HEK293 (cell line): ENCODE measurements around the gene TMED1.
A peak's percentile ranks its signal among the peaks of the same experiment; 100 is the strongest.

Experiments
- CTCF ChIA-PET: fragments of 350-600 bp; formaldehyde crosslinking; extraction: SDS; loops from one replicate; lab custom pipeline; 2021; ENCODE audit warnings: antibody characterized with exemption; lab: Yijun Ruan, JAX
- POLR2A ChIA-PET: fragments of 300-600 bp; formaldehyde crosslinking; extraction: SDS; loops from one replicate; lab custom pipeline; 2020; ENCODE audit warnings: antibody characterized with exemption, inconsistent platforms; lab: Yijun Ruan, JAX
- H3K27ac ChIP-seq: fragments of 200-500 bp; sonication (Bioruptor generic); 2 replicates; pipeline ENCODE4 v1.5.1; 2014; ENCODE audit warnings: low read depth, low read length, control low read depth, inconsistent platforms; ENCODE audit errors: extremely low read depth
- H3K36me3 ChIP-seq, 2 experiments: fragments of 200-500 bp in 1 of 2; sonication (Bioruptor generic) in 1 of 2; 1 replicate in 1 of 2; 2 replicates in 1 of 2; pipeline ENCODE4 v1.5.1; 2014 to 2017; ENCODE audit warnings: inconsistent platforms in 2 of 2, low read length in 2 of 2; ENCODE audit not compliant: control insufficient read depth in 2 of 2, insufficient read depth in 1 of 2
- H3K4me1 ChIP-seq: fragments of 200-500 bp; sonication (Bioruptor generic); 2 replicates; pipeline ENCODE4 v1.5.1; 2014; ENCODE audit warnings: mild to moderate bottlenecking, low read length, inconsistent platforms; ENCODE audit not compliant: control insufficient read depth, insufficient read depth
- H3K4me3 ChIP-seq: 2 replicates; pipeline ENCODE4 v1.5.1; 2011; ENCODE audit warnings: low read depth, mild to moderate bottlenecking, control low read depth, low read length, moderate library complexity
- H3K9me3 ChIP-seq: fragments of 200-500 bp; sonication (Bioruptor generic); 2 replicates; pipeline ENCODE4 v1.5.1; 2014; ENCODE audit warnings: low read depth, low read length, inconsistent platforms; ENCODE audit not compliant: control insufficient read depth, insufficient read depth
- HOXD13 ChIP-seq: sonication (generic); formaldehyde crosslinking; IDR thresholded peaks from 2 replicates; pipeline ENCODE4 v1.8.0; 2022; ENCODE audit warnings: missing genetic modification reagents, borderline replicate concordance
- KLF10 ChIP-seq: fragments of 450-650 bp; IDR thresholded peaks from 2 replicates; pipeline ENCODE4 v1.5.1; 2018; ENCODE audit warnings: missing biosample characterization, mild to moderate bottlenecking, missing genetic modification characterization
- OVOL3 ChIP-seq: fragments of 450-650 bp; formaldehyde crosslinking; IDR thresholded peaks from 2 replicates; pipeline ENCODE4 v1.5.1; 2016; ENCODE audit warnings: missing biosample characterization, missing genetic modification characterization
- WT1 ChIP-seq: fragments of 450-650 bp; formaldehyde crosslinking; IDR thresholded peaks from 2 replicates; pipeline ENCODE4 v1.5.1; 2016; ENCODE audit warnings: missing biosample characterization, missing genetic modification characterization
- ZEB2 ChIP-seq: fragments of 450-650 bp; formaldehyde crosslinking; IDR thresholded peaks from 2 replicates; pipeline ENCODE4 v1.5.1; 2016; ENCODE audit warnings: missing biosample characterization, missing genetic modification characterization
- ZNF121 ChIP-seq: fragments of 450-650 bp; formaldehyde crosslinking; IDR thresholded peaks from 2 replicates; pipeline ENCODE4 v1.5.1; 2016; ENCODE audit warnings: missing biosample characterization, missing genetic modification characterization
- ZNF140 ChIP-seq: fragments of 450-650 bp; formaldehyde crosslinking; IDR thresholded peaks from 2 replicates; pipeline ENCODE4 v1.5.1; 2016; ENCODE audit warnings: missing biosample characterization, missing genetic modification characterization
- ZNF169 ChIP-seq: fragments of 450-650 bp; formaldehyde crosslinking; IDR thresholded peaks from 2 replicates; pipeline ENCODE4 v1.5.1; 2016; ENCODE audit warnings: missing biosample characterization, missing genetic modification characterization
- ZNF2 ChIP-seq: fragments of 450-650 bp; formaldehyde crosslinking; IDR thresholded peaks from 2 replicates; pipeline ENCODE4 v1.5.1; 2016; ENCODE audit warnings: missing biosample characterization, missing genetic modification characterization
- ZNF391 ChIP-seq: fragments of 450-650 bp; formaldehyde crosslinking; IDR thresholded peaks from 2 replicates; pipeline ENCODE4 v1.5.1; 2016; ENCODE audit warnings: low read depth, missing biosample characterization, missing genetic modification characterization, borderline replicate concordance
- ZNF571 ChIP-seq: fragments of 450-650 bp; formaldehyde crosslinking; IDR thresholded peaks from 2 replicates; pipeline ENCODE4 v1.5.0; 2017; ENCODE audit warnings: missing biosample characterization, missing genetic modification characterization
- ZNF623 ChIP-seq: fragments of 450-650 bp; formaldehyde crosslinking; IDR thresholded peaks from 2 replicates; pipeline ENCODE4 v1.5.1; 2016; ENCODE audit warnings: missing biosample characterization, missing genetic modification characterization
- ZNF707 ChIP-seq: fragments of 450-650 bp; formaldehyde crosslinking; IDR thresholded peaks from 2 replicates; pipeline ENCODE4 v1.5.1; 2016; ENCODE audit warnings: missing biosample characterization, missing genetic modification characterization
- TF ChIP-seq, protein P1 (sequence below): fragments of 450-650 bp; formaldehyde crosslinking; IDR thresholded peaks from 2 replicates; pipeline ENCODE4 v1.5.1; 2016; ENCODE audit warnings: missing biosample characterization, missing genetic modification characterization, borderline replicate concordance
- TF ChIP-seq, protein P2 (sequence below): fragments of 450-650 bp; formaldehyde crosslinking; IDR thresholded peaks from 2 replicates; pipeline ENCODE4 v1.5.1; 2016; ENCODE audit warnings: missing biosample characterization, missing genetic modification characterization
- TF ChIP-seq, protein P3 (sequence below): fragments of 450-650 bp; formaldehyde crosslinking; IDR thresholded peaks from 2 replicates; pipeline ENCODE4 v1.5.1; 2016; ENCODE audit warnings: missing biosample characterization, missing genetic modification characterization
- TF ChIP-seq, protein P4 (sequence below): fragments of 450-650 bp; formaldehyde crosslinking; IDR thresholded peaks from 2 replicates; pipeline ENCODE4; 2016; ENCODE audit warnings: missing biosample characterization, missing genetic modification characterization
- TF ChIP-seq, protein P5 (sequence below): fragments of 450-650 bp; formaldehyde crosslinking; IDR thresholded peaks from 2 replicates; pipeline ENCODE4 v1.5.1; 2016; ENCODE audit warnings: missing biosample characterization, missing genetic modification characterization

Gene TMED1

DNA sequence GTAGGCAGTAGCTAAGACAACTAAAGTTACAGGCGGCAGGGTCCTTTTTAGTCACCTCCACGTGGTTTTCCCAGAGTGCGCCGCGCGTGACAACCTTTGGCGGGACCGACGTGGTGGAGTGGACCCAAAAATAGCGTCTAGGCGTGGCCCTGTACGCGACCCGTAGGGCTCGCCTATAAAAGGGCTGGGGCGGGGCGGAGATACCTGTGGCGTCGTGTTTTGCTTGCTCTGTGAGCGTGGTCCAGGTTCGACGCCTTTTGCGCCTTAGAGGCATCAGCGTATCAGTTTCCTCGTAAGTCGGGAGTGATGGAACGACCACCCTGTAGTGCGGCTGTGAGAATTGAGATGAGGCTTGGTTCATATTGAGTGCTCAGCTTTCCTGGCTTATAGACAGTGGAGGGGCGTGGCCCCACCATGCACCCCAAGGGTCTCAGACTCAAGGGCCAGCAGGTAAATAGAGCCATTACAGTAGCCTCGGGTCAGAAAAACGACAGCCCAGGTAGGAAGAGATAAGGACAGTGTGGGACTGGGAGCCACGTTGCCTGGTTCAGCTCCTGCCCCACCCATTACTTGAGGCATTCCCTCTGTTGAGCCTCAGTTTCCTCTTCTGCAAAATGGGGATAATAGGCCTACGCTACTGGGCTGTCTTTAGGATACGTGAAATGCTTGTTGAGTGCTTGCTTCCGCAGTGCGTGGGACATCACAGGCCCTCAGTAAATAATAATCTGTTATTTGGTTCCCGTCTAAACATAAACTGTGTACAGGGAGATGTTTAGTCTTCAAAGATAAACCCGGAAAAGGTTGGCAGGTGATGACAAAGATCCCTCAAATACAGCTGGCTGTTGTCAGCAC is 693 bp upstream of the TMED1 start (continued):
- TF ChIP-seq, protein P1, sequence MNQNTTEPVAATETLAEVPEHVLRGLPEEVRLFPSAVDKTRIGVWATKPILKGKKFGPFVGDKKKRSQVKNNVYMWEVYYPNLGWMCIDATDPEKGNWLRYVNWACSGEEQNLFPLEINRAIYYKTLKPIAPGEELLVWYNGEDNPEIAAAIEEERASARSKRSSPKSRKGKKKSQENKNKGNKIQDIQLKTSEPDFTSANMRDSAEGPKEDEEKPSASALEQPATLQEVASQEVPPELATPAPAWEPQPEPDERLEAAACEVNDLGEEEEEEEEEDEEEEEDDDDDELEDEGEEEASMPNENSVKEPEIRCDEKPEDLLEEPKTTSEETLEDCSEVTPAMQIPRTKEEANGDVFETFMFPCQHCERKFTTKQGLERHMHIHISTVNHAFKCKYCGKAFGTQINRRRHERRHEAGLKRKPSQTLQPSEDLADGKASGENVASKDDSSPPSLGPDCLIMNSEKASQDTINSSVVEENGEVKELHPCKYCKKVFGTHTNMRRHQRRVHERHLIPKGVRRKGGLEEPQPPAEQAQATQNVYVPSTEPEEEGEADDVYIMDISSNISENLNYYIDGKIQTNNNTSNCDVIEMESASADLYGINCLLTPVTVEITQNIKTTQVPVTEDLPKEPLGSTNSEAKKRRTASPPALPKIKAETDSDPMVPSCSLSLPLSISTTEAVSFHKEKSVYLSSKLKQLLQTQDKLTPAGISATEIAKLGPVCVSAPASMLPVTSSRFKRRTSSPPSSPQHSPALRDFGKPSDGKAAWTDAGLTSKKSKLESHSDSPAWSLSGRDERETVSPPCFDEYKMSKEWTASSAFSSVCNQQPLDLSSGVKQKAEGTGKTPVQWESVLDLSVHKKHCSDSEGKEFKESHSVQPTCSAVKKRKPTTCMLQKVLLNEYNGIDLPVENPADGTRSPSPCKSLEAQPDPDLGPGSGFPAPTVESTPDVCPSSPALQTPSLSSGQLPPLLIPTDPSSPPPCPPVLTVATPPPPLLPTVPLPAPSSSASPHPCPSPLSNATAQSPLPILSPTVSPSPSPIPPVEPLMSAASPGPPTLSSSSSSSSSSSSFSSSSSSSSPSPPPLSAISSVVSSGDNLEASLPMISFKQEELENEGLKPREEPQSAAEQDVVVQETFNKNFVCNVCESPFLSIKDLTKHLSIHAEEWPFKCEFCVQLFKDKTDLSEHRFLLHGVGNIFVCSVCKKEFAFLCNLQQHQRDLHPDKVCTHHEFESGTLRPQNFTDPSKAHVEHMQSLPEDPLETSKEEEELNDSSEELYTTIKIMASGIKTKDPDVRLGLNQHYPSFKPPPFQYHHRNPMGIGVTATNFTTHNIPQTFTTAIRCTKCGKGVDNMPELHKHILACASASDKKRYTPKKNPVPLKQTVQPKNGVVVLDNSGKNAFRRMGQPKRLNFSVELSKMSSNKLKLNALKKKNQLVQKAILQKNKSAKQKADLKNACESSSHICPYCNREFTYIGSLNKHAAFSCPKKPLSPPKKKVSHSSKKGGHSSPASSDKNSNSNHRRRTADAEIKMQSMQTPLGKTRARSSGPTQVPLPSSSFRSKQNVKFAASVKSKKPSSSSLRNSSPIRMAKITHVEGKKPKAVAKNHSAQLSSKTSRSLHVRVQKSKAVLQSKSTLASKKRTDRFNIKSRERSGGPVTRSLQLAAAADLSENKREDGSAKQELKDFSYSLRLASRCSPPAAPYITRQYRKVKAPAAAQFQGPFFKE (tag by site-specific recombination), result no peak
- TF ChIP-seq, all 188 proteins: peak for 45

DNA sequence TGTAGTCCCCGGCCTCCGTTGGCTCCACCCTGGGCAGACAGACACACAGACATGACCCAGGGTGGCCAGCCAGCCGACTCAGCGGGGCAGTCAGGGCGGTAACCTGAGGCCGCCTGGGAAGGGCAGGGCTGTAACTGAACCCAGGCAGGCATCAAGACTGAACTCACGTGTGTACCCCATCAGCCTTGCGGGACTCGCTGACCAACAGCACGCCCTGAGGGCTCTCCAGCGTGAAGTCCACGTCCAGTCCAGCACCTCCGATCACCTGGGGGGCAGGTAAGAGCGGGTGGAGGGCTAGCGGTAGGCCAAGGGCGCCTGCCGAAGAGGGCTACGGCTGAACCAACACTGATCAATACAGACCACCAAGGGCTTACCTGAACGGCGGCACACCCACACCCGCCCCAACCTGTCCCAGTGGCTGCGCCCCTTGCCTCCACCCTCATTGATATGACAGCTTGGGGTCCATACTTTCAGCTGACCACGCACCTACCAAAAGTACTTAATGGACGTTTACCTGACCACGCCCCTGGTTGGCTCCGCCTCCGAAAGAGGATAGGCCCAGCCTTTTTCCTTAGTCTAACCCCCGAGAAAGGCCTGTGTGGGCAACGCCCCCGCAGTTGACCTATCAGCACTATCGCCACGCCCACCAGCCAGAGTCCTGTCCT is 791 bp downstream of the TMED1 start:
- peaks cover 0 to 44% of the 10 kb centered on the region in 2 experiments; a peak in 2 of 3 replicates for H3K36me3 ChIP-seq
- TF ChIP-seq ZNF140 (tag by site-specific recombination) (no peak), OVOL3 (no peak), ZNF121 (no peak), HOXD13 (no peak), KLF10 (peak; percentile 98), ZNF571 (no peak), ZEB2 (tag by site-specific recombination) (0 out of 2 replicates have a peak, but pooled peaks have one; percentile 5), ZNF391 (tag by site-specific recombination) (no peak), ZNF2 (tag by site-specific recombination) (peak; percentile 21; the same call in 1 of the 2 replicates)
- TF ChIP-seq, protein P2, sequence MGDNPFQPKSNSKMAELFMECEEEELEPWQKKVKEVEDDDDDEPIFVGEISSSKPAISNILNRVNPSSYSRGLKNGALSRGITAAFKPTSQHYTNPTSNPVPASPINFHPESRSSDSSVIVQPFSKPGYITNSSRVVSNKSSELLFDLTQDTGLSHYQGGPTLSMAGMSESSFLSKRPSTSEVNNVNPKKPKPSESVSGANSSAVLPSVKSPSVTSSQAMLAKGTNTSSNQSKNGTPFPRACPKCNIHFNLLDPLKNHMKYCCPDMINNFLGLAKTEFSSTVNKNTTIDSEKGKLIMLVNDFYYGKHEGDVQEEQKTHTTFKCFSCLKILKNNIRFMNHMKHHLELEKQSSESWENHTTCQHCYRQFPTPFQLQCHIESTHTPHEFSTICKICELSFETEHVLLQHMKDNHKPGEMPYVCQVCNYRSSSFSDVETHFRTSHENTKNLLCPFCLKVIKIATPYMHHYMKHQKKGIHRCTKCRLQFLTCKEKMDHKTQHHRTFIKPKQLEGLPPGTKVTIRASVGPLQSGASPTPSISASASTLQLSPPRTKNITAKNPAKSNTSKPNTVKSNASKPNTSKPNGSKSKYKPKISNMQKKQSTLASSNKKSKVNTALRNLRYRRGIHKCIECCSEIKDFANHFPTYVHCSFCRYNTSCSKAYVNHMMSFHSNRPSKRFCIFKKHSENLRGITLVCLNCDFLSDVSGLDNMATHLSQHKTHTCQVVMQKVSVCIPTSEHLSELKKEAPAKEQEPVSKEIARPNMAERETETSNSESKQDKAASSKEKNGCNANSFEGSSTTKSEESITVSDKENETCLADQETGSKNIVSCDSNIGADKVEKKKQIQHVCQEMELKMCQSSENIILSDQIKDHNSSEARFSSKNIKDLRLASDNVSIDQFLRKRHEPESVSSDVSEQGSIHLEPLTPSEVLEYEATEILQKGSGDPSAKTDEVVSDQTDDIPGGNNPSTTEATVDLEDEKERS (tag by site-specific recombination), result no peak
- no peaks in the 10 kb centered on the region for H3K9me3 ChIP-seq
- POLR2A ChIA-PET, result interaction anchor here (0.6 to 2.9 kb wide), 12 partner anchors 8 to 117 kb away, joined by 3 to 39 read pairs (median 5); partner anchors contain the start of genes CARM1 and DNM2
- H3K4me1 ChIP-seq, result no peaks in the 10 kb centered on the region
- no peak overlapping the region for H3K27ac ChIP-seq
- H3K4me3 ChIP-seq, result peak overlapping the region; percentile 43
- CTCF ChIA-PET, result interaction anchor here (1.0 to 6.9 kb wide), 6 partner anchors 11 to 28 kb away, joined by 3 to 80 read pairs (median 4); no protein-coding TSS in a partner anchor

DNA sequence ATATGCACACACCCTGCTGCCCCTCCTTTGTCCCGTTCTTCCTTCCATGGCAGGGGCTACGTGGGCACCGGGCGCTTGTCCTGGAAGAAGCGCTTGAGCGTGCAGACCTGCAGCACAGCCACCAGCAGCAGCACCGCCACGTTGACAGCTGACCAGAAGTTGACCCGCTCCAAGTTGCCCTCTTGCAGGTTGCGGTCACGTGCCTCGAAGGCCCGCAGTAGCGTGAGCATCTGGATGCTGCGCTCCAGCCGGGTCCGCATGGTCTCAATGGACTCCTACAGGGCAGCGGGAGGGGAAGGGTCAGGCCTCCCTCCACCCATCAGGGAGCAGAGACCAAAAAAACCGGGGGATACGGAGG is 3.1 kb downstream of the TMED1 start:
- Histone ChIP-seq H3K36me3 (peaks cover 0 to 61% of the 10 kb centered on the region in 2 experiments; a peak in 2 of 3 replicates), H3K27ac (no peak overlapping the region), H3K4me3 (no peak overlapping the region), H3K9me3 (no peaks in the 10 kb centered on the region), H3K4me1 (no peaks in the 10 kb centered on the region)
- ChIA-PET CTCF (interaction anchor here (1.0 kb wide), 1 partner anchor 31 kb away, joined by 3 read pairs; no protein-coding TSS in a partner anchor), POLR2A (interaction anchor here (0.6 to 0.8 kb wide), 2 partner anchors 115 to 348 kb away, joined by 4 read pairs; partner anchors contain the start of gene DNM2)
- TF ChIP-seq, protein P3, sequence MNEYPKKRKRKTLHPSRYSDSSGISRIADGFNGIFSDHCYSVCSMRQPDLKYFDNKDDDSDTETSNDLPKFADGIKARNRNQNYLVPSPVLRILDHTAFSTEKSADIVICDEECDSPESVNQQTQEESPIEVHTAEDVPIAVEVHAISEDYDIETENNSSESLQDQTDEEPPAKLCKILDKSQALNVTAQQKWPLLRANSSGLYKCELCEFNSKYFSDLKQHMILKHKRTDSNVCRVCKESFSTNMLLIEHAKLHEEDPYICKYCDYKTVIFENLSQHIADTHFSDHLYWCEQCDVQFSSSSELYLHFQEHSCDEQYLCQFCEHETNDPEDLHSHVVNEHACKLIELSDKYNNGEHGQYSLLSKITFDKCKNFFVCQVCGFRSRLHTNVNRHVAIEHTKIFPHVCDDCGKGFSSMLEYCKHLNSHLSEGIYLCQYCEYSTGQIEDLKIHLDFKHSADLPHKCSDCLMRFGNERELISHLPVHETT (tag by site-specific recombination), result no peak
- TF ChIP-seq ZNF169 (no peak), WT1 (tag by site-specific recombination) (no peak), OVOL3 (no peak), ZNF707 (tag by site-specific recombination) (no peak), ZNF623 (tag by site-specific recombination) (no peak)
- TF ChIP-seq, protein P4, sequence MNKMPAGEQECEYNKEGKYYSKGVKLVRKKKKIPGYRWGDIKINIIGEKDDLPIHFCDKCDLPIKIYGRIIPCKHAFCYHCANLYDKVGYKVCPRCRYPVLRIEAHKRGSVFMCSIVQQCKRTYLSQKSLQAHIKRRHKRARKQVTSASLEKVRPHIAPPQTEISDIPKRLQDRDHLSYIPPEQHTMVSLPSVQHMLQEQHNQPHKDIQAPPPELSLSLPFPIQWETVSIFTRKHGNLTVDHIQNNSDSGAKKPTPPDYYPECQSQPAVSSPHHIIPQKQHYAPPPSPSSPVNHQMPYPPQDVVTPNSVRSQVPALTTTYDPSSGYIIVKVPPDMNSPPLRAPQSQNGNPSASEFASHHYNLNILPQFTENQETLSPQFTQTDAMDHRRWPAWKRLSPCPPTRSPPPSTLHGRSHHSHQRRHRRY, result no peak
- TF ChIP-seq, protein P5, sequence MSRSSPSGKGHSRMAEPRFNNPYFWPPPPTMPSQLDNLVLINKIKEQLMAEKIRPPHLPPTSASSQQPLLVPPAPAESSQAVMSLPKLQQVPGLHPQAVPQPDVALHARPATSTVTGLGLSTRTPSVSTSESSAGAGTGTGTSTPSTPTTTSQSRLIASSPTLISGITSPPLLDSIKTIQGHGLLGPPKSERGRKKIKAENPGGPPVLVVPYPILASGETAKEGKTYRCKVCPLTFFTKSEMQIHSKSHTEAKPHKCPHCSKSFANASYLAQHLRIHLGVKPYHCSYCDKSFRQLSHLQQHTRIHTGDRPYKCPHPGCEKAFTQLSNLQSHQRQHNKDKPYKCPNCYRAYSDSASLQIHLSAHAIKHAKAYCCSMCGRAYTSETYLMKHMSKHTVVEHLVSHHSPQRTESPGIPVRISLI, result no peak
